Activated CD4-positive, alpha-beta T cell treated with anti-CD3 and anti-CD28 coated beads for 36 hours (primary cell): ENCODE measurements around the gene CAPRIN2. TPM values are rescaled to one million over a fixed set of nuclear protein-coding genes. Genes with fewer than 3 reads are reported as not detected.

Experiments
- ATAC-seq: fragments of 200-7000 bp; cut with Tn5 transposase; one replicate; pipeline ENCODE4 v1.10.0; 2021; ENCODE audit warnings: mild to moderate bottlenecking, moderate library complexity
- CTCF ChIA-PET: fragments of 350-600 bp; sonication (Branson Sonifier 250); formaldehyde crosslinking; loops from one replicate; lab custom pipeline; 2021; ENCODE audit warnings: antibody characterized with exemption; lab: Charles Lee
- POLR2A ChIA-PET: fragments of 350-600 bp; sonication (Branson Sonifier 250); formaldehyde crosslinking; loops from one replicate; lab custom pipeline; 2021; ENCODE audit warnings: antibody characterized with exemption, inconsistent platforms; lab: Charles Lee
- DNase-seq: peaks from one replicate; pipeline ENCODE4 v3.0.0-alpha.2; 2020
- H3K27ac Mint-ChIP-seq: one replicate; pipeline ENCODE4 v1.8.0; 2021; ENCODE audit warnings: mixed read lengths
- H3K27me3 Mint-ChIP-seq: one replicate; pipeline ENCODE4 v1.8.0; 2021; ENCODE audit warnings: mixed read lengths
- H3K36me3 Mint-ChIP-seq: one replicate; pipeline ENCODE4 v1.8.0; 2021; ENCODE audit warnings: low read depth, mixed read lengths
- H3K4me1 Mint-ChIP-seq: one replicate; pipeline ENCODE4 v1.8.0; 2021; ENCODE audit warnings: mixed read lengths
- H3K4me3 Mint-ChIP-seq: one replicate; pipeline ENCODE4 v1.8.0; 2021; ENCODE audit warnings: mild to moderate bottlenecking, moderate library complexity, mixed read lengths
- H3K9me3 Mint-ChIP-seq: one replicate; pipeline ENCODE4 v1.8.0; 2021; ENCODE audit warnings: low read depth, mixed read lengths
- intact Hi-C, 2 experiments: fragments of 100-400 bp; cut with DNase I in 1 of 2; cut with micrococcal nuclease in 1 of 2; formaldehyde crosslinking; loops; one replicate each; pipeline versions ENCODE4 v1.14.2 to v1.15.1; 2022 to 2024; cut with DNase I, micrococcal nuclease
- total RNA-seq, 2 experiments: library from RNA; stranded (reverse); gene quantifications; one replicate each; pipeline ENCODE4 v1.2.3, GENCODE V29; 2021

The CAPRIN2 gene
- total RNA-seq, 2 experiments from 2014 or later = 10.0 to 19.8 TPM

DNA sequence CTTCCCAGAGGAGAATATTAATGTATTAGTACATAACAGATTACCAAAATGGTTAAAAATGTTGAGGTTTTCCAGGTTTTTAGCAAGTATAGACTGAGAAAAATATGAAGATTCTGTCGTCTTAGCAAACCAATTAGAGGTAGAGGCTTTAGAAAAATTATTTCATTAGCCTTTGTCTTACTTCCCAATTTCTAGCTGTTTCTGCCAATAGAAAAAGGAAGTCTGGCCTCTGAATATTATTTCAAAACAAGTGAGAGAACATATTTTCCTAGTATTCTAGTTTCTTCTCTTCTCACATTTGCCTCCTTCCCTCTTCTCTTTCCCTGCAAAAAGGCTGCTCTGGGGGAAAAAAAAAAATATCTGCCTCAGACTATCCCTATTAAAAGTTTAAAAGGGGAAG, 75.5 kb downstream of the CAPRIN2 start:
- Mint-ChIP-seq H3K27me3 (no peaks in the 10 kb centered on the region), H3K27ac (no peak overlapping the region), H3K36me3 (peaks cover 31% of the 10 kb centered on the region), H3K4me3 (no peak overlapping the region), H3K9me3 (no peaks in the 10 kb centered on the region), H3K4me1 (no peaks in the 10 kb centered on the region)
- intact Hi-C loops = no loop called here
- ATAC-seq (no peak), DNase-seq (no peak)
- ChIA-PET POLR2A (no interaction called here), CTCF (interaction anchor here (1.3 kb wide), 1 partner anchor 46 kb away, joined by 3 read pairs; no protein-coding TSS in a partner anchor)

DNA sequence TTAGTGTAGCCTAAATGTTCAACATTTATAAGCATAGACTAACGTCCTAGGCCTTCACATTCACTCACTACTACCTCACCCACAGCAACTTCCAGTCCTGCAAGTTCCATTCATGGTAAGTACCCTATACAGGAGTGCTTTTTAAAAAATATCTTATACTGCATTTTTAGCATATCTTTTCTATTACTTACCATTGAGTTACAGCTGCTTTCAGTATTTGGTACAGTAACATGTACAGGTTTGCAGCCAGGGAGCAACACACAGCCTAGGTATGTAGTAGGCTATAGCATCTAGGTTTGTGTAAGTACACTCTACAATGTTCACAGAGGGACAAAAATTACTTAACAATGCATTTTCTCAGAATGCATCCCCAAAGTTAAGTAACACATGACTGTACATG, 76.5 kb downstream of the CAPRIN2 start:
- no peak for DNase-seq
- ATAC-seq = no peak
- ChIA-PET CTCF (no interaction called here), POLR2A (no interaction called here)
- intact Hi-C loops = no loop called here
- Mint-ChIP-seq H3K27ac (no peak overlapping the region), H3K9me3 (no peaks in the 10 kb centered on the region), H3K4me1 (no peaks in the 10 kb centered on the region), H3K36me3 (peaks cover 30% of the 10 kb centered on the region), H3K4me3 (no peak overlapping the region), H3K27me3 (no peaks in the 10 kb centered on the region)

- Mint-ChIP-seq H3K27me3 (no peaks in the 10 kb centered on the region), H3K27ac (no peak overlapping the region), H3K4me3 (no peak overlapping the region), H3K9me3 (no peaks in the 10 kb centered on the region), H3K36me3 (peaks cover 27% of the 10 kb centered on the region), H3K4me1 (no peaks in the 10 kb centered on the region)
- ATAC-seq (no peak), DNase-seq (no peak)
- ChIA-PET POLR2A (interaction anchor here (0.8 kb wide), 1 partner anchor 11 kb away, joined by 4 read pairs; no protein-coding TSS in a partner anchor), CTCF (no interaction called here)
- intact Hi-C loops = no loop called here
Measured at GRCh38 chr12:30661210-30661609, 93.5 kb downstream of the CAPRIN2 start.

Other genes with a start within 250 kb of the CAPRIN2 start
- 10 to 100 TPM; 48.7 to 51.4 TPM for gene IPO8, start 59.1 kb downstream of the CAPRIN2 start, total RNA-seq
- gene TSPAN11, start 171.8 kb upstream of the CAPRIN2 start, total RNA-seq = not detected